ENCODE data around the gene MTCL1. TPM values are rescaled to one million over a fixed set of nuclear protein-coding genes. Genes with fewer than 3 reads are reported as not detected.

The MTCL1 gene
- total RNA-seq, result 1 to 10 TPM in 1 of 3 donors, under 1 TPM in 2; 0.38 to 1.5 (median 0.43) TPM
- total RNA-seq (2013), result 7.3 TPM

GRCh38 chr18:8705238-8705960 lies at the start of gene MTCL1:
Gene MTCL1 (plus strand): TSS chr18:8705556. CDS start chr18:8705661, 105 bp downstream.
- no peaks in the 10 kb centered on the region for H3K36me3 ChIP-seq (ENCODE audit: control insufficient read depth, insufficient read depth, low read length)
- Mint-ChIP-seq H3K4me1 (peaks cover 15 to 19% of the 10 kb centered on the region in 2 donors), H3K9me3 (no peaks in the 10 kb centered on the region), H3K27ac (peak within 1 kb of the TSS; percentile 26 to 71), H3K36me3 (no peaks in the 10 kb centered on the region), H3K27me3 (ENCODE audit: low read depth in 2 of 2) (peaks cover 48 to 52% of the 10 kb centered on the region in 2 donors), H3K4me3 (peak within 1 kb of the TSS; percentile 93)
- H3K27ac ChIP-seq (ENCODE audit: low read length), result peak within 1 kb of the TSS; percentile 29
- TF ChIP-seq CTCF (IDR thresholded peaks at IDR 0.05), result no peak
- H3K4me3 ChIP-seq (ENCODE audit: low read length), result peak within 1 kb of the TSS; percentile 83
- ATAC-seq (peak; percentile 25 to 52 (median 52)), DNase-seq (no peak)
- intact Hi-C loops (cut with micrococcal nuclease), result loop anchor here (10.0 kb wide), 1 partner anchor 629 kb away; the partner anchor contains the start of gene TWSG1
- H3K9me3 ChIP-seq (ENCODE audit: control insufficient read depth, insufficient read depth, low read length), result no peaks in the 10 kb centered on the region
- peaks cover 25% of the 10 kb centered on the region for H3K4me1 ChIP-seq (ENCODE audit: control insufficient read depth, insufficient read depth, low read length)
- under 1% methylated on average over 123 of the region's 123 CpGs for WGBS (ENCODE audit: insufficient coverage)
- H3K27me3 ChIP-seq (ENCODE audit: control insufficient read depth, insufficient read depth, low read length), result peaks cover 35% of the 10 kb centered on the region

DNA sequence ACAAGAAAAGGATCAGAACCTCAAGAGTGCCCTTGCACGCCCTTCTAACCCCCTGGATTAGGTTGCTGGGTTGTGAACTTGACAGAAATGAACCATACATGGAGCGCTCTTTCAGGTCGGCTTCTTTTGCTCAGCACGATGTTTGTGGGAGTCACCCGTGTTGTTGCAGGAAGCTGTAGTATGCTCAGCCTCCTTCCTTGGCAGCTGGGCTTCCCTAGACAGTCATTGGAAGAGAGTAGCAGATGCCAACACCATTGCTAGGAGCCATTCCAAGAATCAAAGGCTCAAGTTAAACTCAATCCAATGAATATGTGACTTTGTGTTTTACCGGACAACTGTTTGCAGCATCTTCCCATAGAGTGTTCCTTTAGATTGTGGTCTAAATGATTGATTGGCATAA lies 49.1 kb upstream of the MTCL1 start:
- ATAC-seq (no peak), DNase-seq (no peak)
- no peaks in the 10 kb centered on the region for H3K9me3 Mint-ChIP-seq
- 84% methylated on average over 6 of the region's 6 CpGs for WGBS (ENCODE audit: insufficient coverage)
- H3K4me3 ChIP-seq (ENCODE audit: low read length), result no peak overlapping the region
- H3K9me3 ChIP-seq (ENCODE audit: control insufficient read depth, insufficient read depth, low read length), result no peaks in the 10 kb centered on the region
- peaks cover 3% of the 10 kb centered on the region for H3K27me3 ChIP-seq (ENCODE audit: control insufficient read depth, insufficient read depth, low read length)
- intact Hi-C loops (cut with micrococcal nuclease), result no loop called here
- no peaks in the 10 kb centered on the region for H3K4me1 ChIP-seq (ENCODE audit: control insufficient read depth, insufficient read depth, low read length)
- H3K27me3 Mint-ChIP-seq (ENCODE audit: low read depth in 2 of 2), result peaks cover 15 to 24% of the 10 kb centered on the region in 2 donors
- H3K4me1 Mint-ChIP-seq, result no peaks in the 10 kb centered on the region
- no peaks in the 10 kb centered on the region for H3K36me3 Mint-ChIP-seq
- H3K27ac Mint-ChIP-seq, result no peak overlapping the region
- no peak overlapping the region for H3K27ac ChIP-seq (ENCODE audit: low read length)
- H3K4me3 Mint-ChIP-seq, result no peak overlapping the region
- H3K36me3 ChIP-seq (ENCODE audit: control insufficient read depth, insufficient read depth, low read length), result no peaks in the 10 kb centered on the region
- TF ChIP-seq CTCF (IDR thresholded peaks at IDR 0.05), result no peak

GRCh38 chr18:8657050-8657820 lies 48.1 kb upstream of the MTCL1 start:
- H3K27ac ChIP-seq (ENCODE audit: low read length), result no peak overlapping the region
- H3K27me3 Mint-ChIP-seq (ENCODE audit: low read depth in 2 of 2), result peaks cover 13 to 21% of the 10 kb centered on the region in 2 donors
- no peaks in the 10 kb centered on the region for H3K36me3 ChIP-seq (ENCODE audit: control insufficient read depth, insufficient read depth, low read length)
- ATAC-seq (no peak), DNase-seq (no peak)
- H3K27me3 ChIP-seq (ENCODE audit: control insufficient read depth, insufficient read depth, low read length), result peaks cover 3% of the 10 kb centered on the region
- 83% methylated on average over 14 of the region's 14 CpGs for WGBS (ENCODE audit: insufficient coverage)
- TF ChIP-seq CTCF (IDR thresholded peaks at IDR 0.05), result no peak
- H3K4me3 Mint-ChIP-seq, result no peak overlapping the region
- H3K27ac Mint-ChIP-seq, result no peak overlapping the region
- intact Hi-C loops (cut with micrococcal nuclease), result no loop called here
- H3K4me1 Mint-ChIP-seq, result peaks cover 0 to 3% of the 10 kb centered on the region in 2 donors
- H3K4me3 ChIP-seq (ENCODE audit: low read length), result no peak overlapping the region
- no peaks in the 10 kb centered on the region for H3K36me3 Mint-ChIP-seq
- no peaks in the 10 kb centered on the region for H3K9me3 ChIP-seq (ENCODE audit: control insufficient read depth, insufficient read depth, low read length)
- no peaks in the 10 kb centered on the region for H3K9me3 Mint-ChIP-seq
- peaks cover 7% of the 10 kb centered on the region for H3K4me1 ChIP-seq (ENCODE audit: control insufficient read depth, insufficient read depth, low read length)

All from natural killer cell (primary cell).